Measurements from ENCODE around the gene GIPC1.
A peak's percentile ranks its signal among the peaks of the same experiment; 100 is the strongest.
"Not testable (repeated sequence)": the region's sequence is repeated elsewhere in the genome, so short reads cannot be mapped to it uniquely, and the experiment has no call there.

Gene GIPC1, protein sequence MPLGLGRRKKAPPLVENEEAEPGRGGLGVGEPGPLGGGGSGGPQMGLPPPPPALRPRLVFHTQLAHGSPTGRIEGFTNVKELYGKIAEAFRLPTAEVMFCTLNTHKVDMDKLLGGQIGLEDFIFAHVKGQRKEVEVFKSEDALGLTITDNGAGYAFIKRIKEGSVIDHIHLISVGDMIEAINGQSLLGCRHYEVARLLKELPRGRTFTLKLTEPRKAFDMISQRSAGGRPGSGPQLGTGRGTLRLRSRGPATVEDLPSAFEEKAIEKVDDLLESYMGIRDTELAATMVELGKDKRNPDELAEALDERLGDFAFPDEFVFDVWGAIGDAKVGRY

DNA sequence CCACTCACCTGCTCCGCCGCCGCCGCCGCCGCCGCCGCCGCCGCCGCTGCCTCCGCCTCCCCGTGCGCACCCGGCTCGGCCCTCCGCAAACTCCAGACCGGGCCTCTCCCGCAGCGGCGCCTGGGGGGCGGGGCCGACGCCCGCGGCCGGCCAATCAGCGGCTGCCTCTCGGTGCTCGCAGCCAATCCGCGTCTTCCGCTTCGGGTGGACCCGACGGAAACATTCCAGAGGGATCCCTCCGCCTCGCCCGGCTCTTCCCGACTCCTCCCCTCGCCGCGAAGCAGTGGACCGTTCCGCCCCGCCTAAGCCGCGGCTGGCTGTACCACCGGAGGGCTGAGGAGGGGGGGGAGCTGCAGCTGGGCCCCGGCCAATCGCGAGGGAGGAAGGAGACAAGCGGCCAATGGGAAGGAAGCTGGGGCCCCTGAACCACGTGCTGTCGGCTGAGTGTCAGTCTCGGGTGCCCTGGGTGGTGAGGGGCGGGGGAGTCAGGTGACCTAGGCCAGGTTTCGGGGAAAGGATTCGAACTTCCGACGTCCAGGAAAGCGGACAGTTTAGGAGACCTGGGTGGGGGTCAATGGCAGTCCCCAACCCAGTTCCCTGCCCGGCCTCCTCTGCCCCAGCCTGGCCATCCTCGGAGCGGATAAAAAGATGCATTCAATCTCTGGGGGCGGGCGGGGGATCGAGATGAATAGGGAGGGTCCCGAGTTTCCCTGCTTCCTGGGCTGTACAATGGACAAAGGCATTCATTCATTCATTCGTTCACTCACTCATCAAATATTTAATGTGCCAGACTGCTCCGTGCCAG lies at the start of gene GIPC1:
GIPC1 (minus strand) TSS at position 99 of the 805 bp plus-strand sequence. CDS start 13,151 bp downstream, outside the sequence.
- DNase-seq (ENCODE audit: low read depth) = peak; percentile 98

GRCh38 chr19:14545716-14546082 lies 49.8 kb upstream of the GIPC1 start:
- DNase-seq (ENCODE audit: low read depth) = no peak

- peak; percentile 26 for DNase-seq (ENCODE audit: low read depth)
Observed at GRCh38 chr19:14544977-14545715, 49.2 kb upstream of the GIPC1 start.

DNA sequence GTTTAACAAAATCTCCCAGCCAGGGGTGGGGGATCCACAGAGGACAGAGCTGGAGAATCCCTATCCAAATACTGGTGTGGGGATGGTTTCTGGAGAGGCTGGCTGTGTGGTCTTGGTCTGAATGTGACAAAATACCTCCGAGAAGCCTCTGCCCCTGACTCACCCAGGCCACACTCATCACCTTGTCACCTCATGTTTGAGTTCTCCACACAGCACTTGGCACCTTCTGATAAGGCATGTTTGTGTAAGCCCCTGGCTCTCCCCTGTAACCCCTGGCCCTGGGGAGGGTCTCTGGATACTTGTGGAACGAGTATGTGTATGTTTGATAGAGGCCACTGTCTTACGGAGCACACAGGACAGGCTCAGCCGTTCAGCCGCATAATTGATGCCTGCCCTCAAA lies 48.1 kb upstream of the GIPC1 start:
- no peak for DNase-seq (ENCODE audit: low read depth)

- DNase-seq (ENCODE audit: low read depth) = peak; percentile 56
Observed at GRCh38 chr19:14542711-14543328, 46.9 kb upstream of the GIPC1 start.

GRCh38 chr19:14541979-14542378 lies 46.1 kb upstream of the GIPC1 start:
- not testable (repeated sequence) for DNase-seq (ENCODE audit: low read depth)

GRCh38 chr19:14540741-14541525 lies 45.0 kb upstream of the GIPC1 start:
- DNase-seq (ENCODE audit: low read depth) = no peak

- peak; percentile 52 for DNase-seq (ENCODE audit: low read depth)
Observed at GRCh38 chr19:14536926-14537692, 41.2 kb upstream of the GIPC1 start.

- DNase-seq (ENCODE audit: low read depth) = no peak
Observed at GRCh38 chr19:14533450-14533849, 37.5 kb upstream of the GIPC1 start.

DNA sequence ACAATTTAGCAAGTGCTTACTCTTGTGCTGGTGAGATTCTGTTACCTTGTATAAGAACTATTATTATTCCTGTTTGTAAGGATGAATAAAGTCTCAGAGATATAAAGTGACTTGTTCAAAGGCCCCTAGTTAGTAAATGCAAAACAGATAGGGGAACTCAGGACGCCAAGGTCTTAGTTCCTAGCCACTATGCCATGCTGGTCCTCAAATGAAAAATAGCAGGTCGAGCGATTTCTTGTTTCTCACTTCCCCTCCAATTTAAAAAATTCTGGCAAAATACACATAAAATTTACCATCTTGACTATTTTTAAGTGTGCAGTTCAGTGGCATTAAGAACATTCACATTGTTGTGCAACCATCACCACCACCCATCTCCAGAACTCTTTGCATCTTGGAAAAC lies 34.6 kb upstream of the GIPC1 start:
- no peak for DNase-seq (ENCODE audit: low read depth)

GRCh38 chr19:14530005-14530348 lies 34.0 kb upstream of the GIPC1 start:
- DNase-seq (ENCODE audit: low read depth) = no peak

DNA sequence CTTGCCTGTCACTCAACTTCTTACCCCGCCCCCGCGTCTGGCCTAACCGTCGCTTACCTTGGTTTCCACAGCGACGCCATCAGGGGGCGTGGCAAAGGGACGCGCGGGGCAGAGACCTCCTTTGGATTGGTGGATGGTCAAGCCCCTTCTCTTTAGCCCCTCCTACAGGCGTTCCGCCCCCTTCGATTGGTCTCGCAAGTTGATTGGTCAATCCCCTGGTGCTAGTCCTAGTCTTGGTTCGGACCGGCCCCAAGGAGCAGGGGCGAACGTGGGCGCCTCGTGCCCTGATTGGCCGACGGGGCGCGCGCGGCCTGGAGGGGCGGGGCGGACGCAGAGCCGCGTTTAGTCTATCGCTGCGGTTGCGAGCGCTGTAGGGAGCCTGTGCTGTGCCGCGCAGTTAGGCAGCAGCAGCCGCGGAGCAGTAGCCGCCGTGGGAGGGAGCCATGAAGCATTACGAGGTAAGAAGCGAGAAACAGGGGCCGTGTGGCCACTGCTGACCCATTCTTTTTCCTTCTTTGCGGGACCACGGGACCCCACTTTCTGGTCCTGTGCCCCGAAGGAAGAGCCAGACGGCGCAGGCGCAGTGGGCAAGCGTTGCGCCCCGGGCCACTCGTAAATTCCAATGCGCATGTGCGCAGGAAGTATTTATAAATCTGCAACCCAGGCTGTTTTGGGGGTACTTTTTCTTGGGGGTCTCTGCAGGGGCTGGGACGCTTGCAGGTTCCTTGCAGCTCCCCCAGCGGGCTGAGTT lies 33.5 kb upstream of the GIPC1 start, which contains the start of gene TECR:
TECR (plus strand) TSS at position 341 of the 751 bp plus-strand sequence; CDS start at position 444, 103 bp downstream.
- DNase-seq (ENCODE audit: low read depth) = peak; percentile 100

GRCh38 chr19:14528419-14529253 lies 32.7 kb upstream of the GIPC1 start:
- DNase-seq (ENCODE audit: low read depth) = no peak

DNA sequence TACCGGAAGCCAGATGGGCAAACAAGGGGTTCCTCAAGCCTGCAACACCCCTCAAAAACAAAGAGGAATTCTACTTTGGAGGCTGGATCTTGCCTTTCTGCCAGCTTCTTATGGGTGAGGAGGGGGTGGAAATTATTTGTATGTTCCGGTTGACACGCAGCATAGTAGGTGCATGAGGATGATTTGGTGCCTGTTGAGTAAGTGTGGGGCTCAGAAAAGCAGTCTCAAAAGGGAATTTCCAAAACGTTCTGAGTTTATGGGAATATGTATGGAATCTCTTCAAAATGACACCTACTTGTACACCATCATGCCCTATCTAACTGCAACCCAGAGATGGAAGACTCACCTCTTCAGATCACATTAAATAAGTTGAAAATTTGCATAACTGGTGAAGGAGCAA lies 30.5 kb upstream of the GIPC1 start:
- no peak for DNase-seq (ENCODE audit: low read depth)

- no peak for DNase-seq (ENCODE audit: low read depth)
Observed at GRCh38 chr19:14525729-14526128, 29.8 kb upstream of the GIPC1 start.

GRCh38 chr19:14520543-14520942 lies 24.6 kb upstream of the GIPC1 start:
- DNase-seq (ENCODE audit: low read depth) = no peak

DNA sequence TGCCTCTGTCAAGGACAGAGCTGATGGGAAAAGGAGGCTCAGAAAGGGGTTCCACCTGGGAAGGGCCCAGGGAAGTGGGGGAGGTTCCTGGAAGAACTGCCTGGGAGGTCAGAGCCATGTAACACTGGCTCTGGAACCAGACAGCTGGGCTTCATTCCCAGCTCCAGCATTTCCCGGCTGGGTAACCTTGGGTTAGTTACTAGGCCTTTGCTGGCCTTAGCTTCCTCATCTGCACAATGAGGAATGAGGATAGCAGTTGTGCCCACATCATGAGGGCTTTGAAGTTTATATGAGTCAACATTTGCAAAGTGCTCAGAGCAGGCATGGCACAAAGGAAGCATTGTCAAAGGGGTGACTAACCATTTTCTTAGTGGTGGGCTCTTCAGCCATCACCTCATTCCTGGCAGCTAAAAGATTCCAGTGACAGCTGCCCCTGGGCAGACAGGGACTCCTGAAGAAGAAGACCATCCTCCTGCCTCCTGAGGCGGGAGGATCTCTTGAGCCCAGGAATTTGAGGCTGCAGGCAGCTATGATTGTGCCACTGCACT lies 24.0 kb upstream of the GIPC1 start:
- peak; percentile 68 for DNase-seq (ENCODE audit: low read depth)

- no peak for DNase-seq (ENCODE audit: low read depth)
Observed at GRCh38 chr19:14519245-14519859, 23.4 kb upstream of the GIPC1 start.
